ENCODE measurements around the gene PCDHA12. TPM values are rescaled to one million over a fixed set of nuclear protein-coding genes. Genes with fewer than 3 reads are reported as not detected.

Gene PCDHA12
- total RNA-seq, 1 experiment from 2014 or later, result not detected

DNA sequence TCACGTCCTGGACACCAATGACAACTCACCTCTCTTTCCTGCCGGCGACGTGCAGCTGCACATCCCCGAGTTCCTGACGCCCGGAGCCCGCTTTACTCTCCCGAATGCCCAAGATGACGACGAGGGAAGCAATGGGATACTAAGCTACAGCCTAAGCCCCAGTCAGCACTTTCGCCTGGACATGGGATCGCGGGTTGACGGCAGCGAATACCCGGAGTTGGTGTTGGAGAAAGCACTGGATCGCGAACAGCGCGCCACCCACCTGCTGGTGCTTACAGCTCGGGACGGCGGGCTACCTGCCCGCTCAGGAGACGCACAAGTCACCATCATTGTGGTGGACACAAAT, 52.1 kb downstream of the PCDHA12 start:
- DNase-seq (ENCODE audit: low read depth, low spot score) (no peak), ATAC-seq (no peak)
- Histone ChIP-seq H3K36me3 (ENCODE audit: control insufficient read depth in 1 of 2, insufficient read depth in 2 of 2, low read length in 2 of 2) (no peaks in the 10 kb centered on the region), H4K20me1 (ENCODE audit: insufficient read depth) (no peaks in the 10 kb centered on the region), H3K9me2 (ENCODE audit: insufficient read depth) (no peaks in the 10 kb centered on the region), H3K27ac (ENCODE audit: low read depth, low read length) (no peak overlapping the region), H3K9me3 (ENCODE audit: control insufficient read depth in 1 of 2, insufficient read depth in 1 of 2, low read depth in 1 of 2, low read length in 2 of 2) (no peaks in the 10 kb centered on the region), H3K4me2 (ENCODE audit: low read length) (peak overlapping the region; percentile 88), H2AFZ (ENCODE audit: low read depth, low read length, poor library complexity, severe bottlenecking) (no peak overlapping the region), H3K4me1 (ENCODE audit: control insufficient read depth in 1 of 2, insufficient read depth in 2 of 2, low read length in 2 of 2) (peaks cover 2 to 15% of the 10 kb centered on the region in 2 experiments; a peak in 3 of 4 replicates), H3K27me3 (ENCODE audit: insufficient read depth, low read length) (no peaks in the 10 kb centered on the region), H3K79me2 (ENCODE audit: insufficient read depth, low read length) (no peaks in the 10 kb centered on the region), H3K9ac (ENCODE audit: low read length) (no peak overlapping the region), H3K4me3 (replicated peaks in 1 of 2; ENCODE audit: low read depth in 1 of 2, low read length in 2 of 2) (peak overlapping the region; percentile 37 to 58; a peak in 3 of 4 replicates)
- CTCF ChIA-PET, result interaction anchor here (1.4 to 4.4 kb wide), 4 partner anchors 76 to 637 kb away, joined by 3 to 50 read pairs (median 9); no protein-coding TSS in a partner anchor
- RAD21 ChIA-PET (ENCODE audit: low non-redundant PET in 1 of 2, low total read pairs in 2 of 2, uncharacterized antibody in 2 of 2, unreplicated experiment in 2 of 2), result interaction anchor here (0.7 to 2.2 kb wide), 3 partner anchors 77 to 113 kb away, joined by 3 to 24 read pairs (median 14); no protein-coding TSS in a partner anchor
- BruUV-seq (replicated peaks), result no TSS peak
- intact Hi-C loops (cut with micrococcal nuclease), result loop anchor here (5.0 kb wide), 1 partner anchor 40 kb away; the partner anchor contains the start of gene PCDHAC2
- POLR2A ChIA-PET, result interaction anchor here (1.2 kb wide), 1 partner anchor 113 kb away, joined by 4 read pairs; no protein-coding TSS in a partner anchor
- no peak for TF ChIP-seq ZFX (IDR thresholded peaks at IDR 0.05)
- TF ChIP-seq CBX3 (IDR thresholded peaks at IDR 0.05; ENCODE audit: low read depth), result no peak
- TF ChIP-seq, protein P1, sequence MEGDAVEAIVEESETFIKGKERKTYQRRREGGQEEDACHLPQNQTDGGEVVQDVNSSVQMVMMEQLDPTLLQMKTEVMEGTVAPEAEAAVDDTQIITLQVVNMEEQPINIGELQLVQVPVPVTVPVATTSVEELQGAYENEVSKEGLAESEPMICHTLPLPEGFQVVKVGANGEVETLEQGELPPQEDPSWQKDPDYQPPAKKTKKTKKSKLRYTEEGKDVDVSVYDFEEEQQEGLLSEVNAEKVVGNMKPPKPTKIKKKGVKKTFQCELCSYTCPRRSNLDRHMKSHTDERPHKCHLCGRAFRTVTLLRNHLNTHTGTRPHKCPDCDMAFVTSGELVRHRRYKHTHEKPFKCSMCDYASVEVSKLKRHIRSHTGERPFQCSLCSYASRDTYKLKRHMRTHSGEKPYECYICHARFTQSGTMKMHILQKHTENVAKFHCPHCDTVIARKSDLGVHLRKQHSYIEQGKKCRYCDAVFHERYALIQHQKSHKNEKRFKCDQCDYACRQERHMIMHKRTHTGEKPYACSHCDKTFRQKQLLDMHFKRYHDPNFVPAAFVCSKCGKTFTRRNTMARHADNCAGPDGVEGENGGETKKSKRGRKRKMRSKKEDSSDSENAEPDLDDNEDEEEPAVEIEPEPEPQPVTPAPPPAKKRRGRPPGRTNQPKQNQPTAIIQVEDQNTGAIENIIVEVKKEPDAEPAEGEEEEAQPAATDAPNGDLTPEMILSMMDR (IDR thresholded peaks at IDR 0.05 in 2 of 3, conservative IDR thresholded peaks at IDR 0.05 in 1 of 3; ENCODE audit: borderline replicate concordance in 1 of 3, insufficient read depth in 1 of 3, low read depth in 2 of 3, low read length in 2 of 3), result no peak
- no peak for TF ChIP-seq RAD21 (IDR thresholded peaks at IDR 0.05; ENCODE audit: low read depth)
- TF ChIP-seq POLR2AphosphoS5 (IDR thresholded peaks at IDR 0.05; ENCODE audit: low read depth, low read length), result no peak
- no peak for TF ChIP-seq EZH2 (IDR thresholded peaks at IDR 0.05)
- TF ChIP-seq SP1 (IDR thresholded peaks at IDR 0.05; ENCODE audit: low read depth), result no peak
- TF ChIP-seq, protein P2, sequence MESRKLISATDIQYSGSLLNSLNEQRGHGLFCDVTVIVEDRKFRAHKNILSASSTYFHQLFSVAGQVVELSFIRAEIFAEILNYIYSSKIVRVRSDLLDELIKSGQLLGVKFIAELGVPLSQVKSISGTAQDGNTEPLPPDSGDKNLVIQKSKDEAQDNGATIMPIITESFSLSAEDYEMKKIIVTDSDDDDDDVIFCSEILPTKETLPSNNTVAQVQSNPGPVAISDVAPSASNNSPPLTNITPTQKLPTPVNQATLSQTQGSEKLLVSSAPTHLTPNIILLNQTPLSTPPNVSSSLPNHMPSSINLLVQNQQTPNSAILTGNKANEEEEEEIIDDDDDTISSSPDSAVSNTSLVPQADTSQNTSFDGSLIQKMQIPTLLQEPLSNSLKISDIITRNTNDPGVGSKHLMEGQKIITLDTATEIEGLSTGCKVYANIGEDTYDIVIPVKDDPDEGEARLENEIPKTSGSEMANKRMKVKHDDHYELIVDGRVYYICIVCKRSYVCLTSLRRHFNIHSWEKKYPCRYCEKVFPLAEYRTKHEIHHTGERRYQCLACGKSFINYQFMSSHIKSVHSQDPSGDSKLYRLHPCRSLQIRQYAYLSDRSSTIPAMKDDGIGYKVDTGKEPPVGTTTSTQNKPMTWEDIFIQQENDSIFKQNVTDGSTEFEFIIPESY (IDR thresholded peaks at IDR 0.05; ENCODE audit: extremely low read depth, insufficient replicate concordance, low read length), result no peak
- TF ChIP-seq SRF (IDR thresholded peaks at IDR 0.05; ENCODE audit: low read depth), result no peak
- TF ChIP-seq ELF1 (IDR thresholded peaks at IDR 0.05; ENCODE audit: borderline replicate concordance, low read depth), result no peak
- TF ChIP-seq EZH2phosphoT487 (IDR thresholded peaks at IDR 0.05; ENCODE audit: borderline replicate concordance), result no peak
- TF ChIP-seq FOSL1 (IDR thresholded peaks at IDR 0.05; ENCODE audit: low read depth), result no peak
- TF ChIP-seq EGR1 (IDR thresholded peaks at IDR 0.05; ENCODE audit: low read depth), result no peak
- TF ChIP-seq JUND (IDR thresholded peaks at IDR 0.05), result no peak
- TF ChIP-seq POLR2A (IDR thresholded peaks at IDR 0.05; ENCODE audit: borderline replicate concordance, extremely low read depth, insufficient read depth, insufficient read length), result no peak
- TF ChIP-seq SIN3A (IDR thresholded peaks at IDR 0.05; ENCODE audit: low read depth), result no peak
- TF ChIP-seq TCF7L2 (IDR thresholded peaks at IDR 0.05; ENCODE audit: borderline replicate concordance, extremely low read depth, insufficient read depth, insufficient read length), result no peak
- no peak for TF ChIP-seq CEBPB (IDR thresholded peaks at IDR 0.05; ENCODE audit: low read depth)
- no peak for TF ChIP-seq YY1 (IDR thresholded peaks at IDR 0.05; ENCODE audit: extremely low read depth, insufficient replicate concordance, low read depth, low read length)
- TF ChIP-seq, protein P3, sequence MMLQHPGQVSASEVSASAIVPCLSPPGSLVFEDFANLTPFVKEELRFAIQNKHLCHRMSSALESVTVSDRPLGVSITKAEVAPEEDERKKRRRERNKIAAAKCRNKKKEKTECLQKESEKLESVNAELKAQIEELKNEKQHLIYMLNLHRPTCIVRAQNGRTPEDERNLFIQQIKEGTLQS (IDR thresholded peaks at IDR 0.05), result no peak

Data from HCT116 (cell line).